DLD1 (cell line): ENCODE measurements around the gene GLYR1.

ENCODE experiments used
- in situ Hi-C: cut with HindIII; loops from 2 replicates; pipeline ENCODE4 v1.10.0; 2017; ENCODE audit warnings: low sequenced_read_pairs

The GLYR1 gene

GRCh38 chr16:4880006-4880580, 33.0 kb upstream of the GLYR1 start:
- in situ Hi-C loops = no loop called here

- in situ Hi-C loops = no loop called here
These were observed 32.0 kb upstream of the GLYR1 start for GRCh38 chr16:4879049-4879448.

GRCh38 chr16:4877380-4877685, 30.2 kb upstream of the GLYR1 start:
- in situ Hi-C loops = no loop called here

- in situ Hi-C loops = no loop called here
These were observed 29.7 kb upstream of the GLYR1 start for GRCh38 chr16:4876646-4877379.

- in situ Hi-C loops = no loop called here
These were observed 27.6 kb upstream of the GLYR1 start for GRCh38 chr16:4874666-4875065.

GRCh38 chr16:4873091-4873490, 26.0 kb upstream of the GLYR1 start:
- in situ Hi-C loops = no loop called here

- in situ Hi-C loops = no loop called here
These were observed 24.0 kb upstream of the GLYR1 start for GRCh38 chr16:4871071-4871470.

- in situ Hi-C loops = no loop called here
These were observed 23.1 kb upstream of the GLYR1 start for GRCh38 chr16:4870138-4870671.

- in situ Hi-C loops = no loop called here
These were observed 22.2 kb upstream of the GLYR1 start for GRCh38 chr16:4869147-4869805.

- in situ Hi-C loops = no loop called here
These were observed 21.4 kb upstream of the GLYR1 start for GRCh38 chr16:4868535-4868934.

- in situ Hi-C loops = no loop called here
These were observed 20.9 kb upstream of the GLYR1 start for GRCh38 chr16:4868026-4868425.

GRCh38 chr16:4866586-4866985, 19.5 kb upstream of the GLYR1 start:
- in situ Hi-C loops = no loop called here

GRCh38 chr16:4865231-4865860, 18.3 kb upstream of the GLYR1 start:
- in situ Hi-C loops = no loop called here

- in situ Hi-C loops = no loop called here
These were observed 17.6 kb upstream of the GLYR1 start for GRCh38 chr16:4864728-4865127.

GRCh38 chr16:4862639-4863038, 15.6 kb upstream of the GLYR1 start:
- in situ Hi-C loops = no loop called here

- in situ Hi-C loops = no loop called here
These were observed 13.7 kb upstream of the GLYR1 start for GRCh38 chr16:4860727-4861342.

GRCh38 chr16:4859900-4860255, 12.8 kb upstream of the GLYR1 start:
- in situ Hi-C loops = no loop called here

- in situ Hi-C loops = no loop called here
These were observed 12.3 kb upstream of the GLYR1 start for GRCh38 chr16:4859190-4859899.

GRCh38 chr16:4855804-4856203, 8.7 kb upstream of the GLYR1 start:
- in situ Hi-C loops = no loop called here

GRCh38 chr16:4855371-4855770, 8.3 kb upstream of the GLYR1 start:
- in situ Hi-C loops = no loop called here
